ENCODE results near the gene MYO10.

MYO10 gene

DNA sequence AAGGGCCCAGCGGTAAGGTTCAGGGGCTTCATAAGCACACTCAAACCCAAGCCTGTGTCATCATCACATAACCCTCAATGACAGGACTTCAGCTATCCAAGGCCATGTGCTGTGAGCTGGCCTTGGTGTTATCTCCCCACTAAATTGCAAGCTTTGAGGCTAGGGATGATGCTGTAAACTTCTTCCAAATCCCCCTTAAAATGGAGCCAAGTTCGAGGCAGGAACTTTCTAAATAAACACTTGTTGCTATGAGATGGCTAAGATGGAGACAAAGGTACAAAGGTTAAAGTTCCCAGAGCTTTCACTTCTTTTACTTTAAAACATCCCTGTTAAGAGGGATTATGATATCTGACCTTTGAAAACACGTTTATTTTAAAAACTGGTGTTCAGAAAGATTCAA lies 123.6 kb downstream of the MYO10 start:
- DNase-seq (ENCODE audit: low spot score): no peak

DNA sequence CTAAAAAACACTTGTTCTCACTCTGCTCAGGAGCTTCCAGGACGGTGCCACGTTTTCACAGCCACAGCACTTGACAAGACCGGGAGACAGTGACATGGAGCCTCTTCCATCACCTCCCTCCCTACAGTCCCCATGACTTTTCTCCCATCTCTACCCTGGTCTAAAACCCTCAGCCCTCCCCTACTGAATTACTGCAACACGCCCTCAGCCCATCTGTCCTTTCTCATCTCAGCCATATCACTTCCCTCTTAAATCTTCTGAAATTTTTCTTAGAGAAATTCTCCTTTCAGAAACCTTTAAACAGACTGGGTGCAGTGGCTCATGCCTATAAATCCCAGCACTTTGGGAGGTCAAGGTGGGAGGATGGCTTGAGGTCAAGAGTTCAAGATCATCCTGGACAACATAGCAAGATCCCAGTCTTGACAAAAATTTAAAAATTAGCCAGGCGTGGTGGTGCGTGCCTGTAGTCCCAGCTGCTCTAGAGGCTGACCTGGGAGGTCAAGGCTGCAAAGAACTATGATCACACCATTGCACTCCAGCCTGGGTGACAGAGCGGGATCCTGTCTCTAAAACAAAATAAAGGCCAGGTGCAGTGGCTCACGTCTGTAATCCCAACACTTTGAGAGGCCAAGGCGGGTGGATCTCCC lies 125.8 kb downstream of the MYO10 start:
- no peak for DNase-seq (ENCODE audit: low spot score)

DNA sequence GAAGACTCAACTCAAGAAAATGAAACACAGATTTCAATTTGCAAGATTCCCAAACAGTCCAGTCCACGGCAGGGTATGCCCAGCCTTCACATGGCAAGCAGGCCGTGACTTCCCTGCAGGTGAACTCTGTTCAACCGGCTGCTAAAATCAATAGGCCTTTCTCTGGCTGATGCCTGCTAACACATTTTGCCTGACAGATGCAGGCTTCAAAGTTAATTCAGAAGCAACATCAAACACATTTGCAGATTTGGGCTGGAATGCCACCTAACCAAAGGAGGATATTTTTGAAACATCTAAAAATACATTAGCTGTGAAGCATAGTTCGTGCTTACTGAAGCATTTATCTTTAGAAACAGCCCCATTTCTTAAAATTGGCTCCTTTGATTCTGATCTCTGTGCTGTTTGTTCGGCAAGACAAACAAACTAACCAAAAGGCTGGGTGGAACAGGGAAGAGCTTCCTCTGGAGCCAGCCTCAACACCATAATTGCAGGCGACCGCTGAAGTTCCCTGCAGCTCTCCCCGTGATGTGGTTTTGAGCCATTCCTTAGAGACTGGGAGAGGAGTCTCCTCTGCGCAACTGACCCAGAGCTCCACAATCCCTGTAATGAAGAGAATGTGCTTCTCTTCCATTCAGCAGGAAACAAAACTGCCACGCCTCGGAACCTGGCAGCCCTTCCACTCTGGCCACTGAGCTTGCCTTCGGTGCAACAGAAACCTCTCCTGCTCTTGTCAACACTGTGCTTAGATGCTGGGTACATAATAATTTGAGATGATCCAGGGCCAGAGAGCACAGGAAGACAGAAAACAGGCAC lies 126.5 kb downstream of the MYO10 start:
- no peak for DNase-seq (ENCODE audit: low spot score)

DNA sequence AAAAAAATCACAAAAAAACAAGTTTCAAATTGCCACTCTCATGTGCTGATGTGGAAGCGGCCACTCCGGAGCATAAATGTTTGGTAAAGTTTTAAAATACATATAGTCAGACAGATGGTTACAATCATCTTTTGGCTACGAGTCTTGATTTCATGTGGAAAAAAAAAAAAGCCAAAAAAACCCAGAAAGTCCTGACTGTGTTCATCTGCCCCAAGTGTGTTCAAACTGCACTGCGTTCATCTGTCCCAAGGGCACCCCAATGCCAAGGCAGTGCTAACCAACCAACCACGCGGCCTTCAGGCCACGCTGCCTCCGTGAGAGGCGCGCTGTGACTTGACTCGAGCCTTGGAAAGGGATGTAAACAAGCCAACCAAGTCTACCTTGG lies 127.1 kb downstream of the MYO10 start:
- no peak for DNase-seq (ENCODE audit: low spot score)

DNA sequence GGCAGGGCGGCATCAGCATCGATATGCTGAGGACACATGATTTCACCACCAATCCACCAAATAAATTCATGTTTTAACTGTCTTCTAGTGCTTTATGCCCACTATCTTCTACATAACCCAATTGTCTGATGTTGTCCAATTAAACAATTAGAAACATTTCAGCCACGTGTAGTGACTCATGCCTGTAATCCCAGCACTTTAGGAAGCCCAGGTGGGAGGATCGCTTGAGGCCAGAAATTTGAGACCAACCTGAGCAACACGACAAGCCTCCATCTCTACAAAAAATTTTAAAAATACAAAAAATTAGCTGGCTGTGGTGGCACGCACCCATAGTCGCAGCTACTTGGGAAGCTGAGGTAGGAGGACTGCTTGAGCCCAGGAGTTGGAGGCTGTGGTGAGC lies 128.1 kb downstream of the MYO10 start:
- DNase-seq (ENCODE audit: low spot score): no peak

DNA sequence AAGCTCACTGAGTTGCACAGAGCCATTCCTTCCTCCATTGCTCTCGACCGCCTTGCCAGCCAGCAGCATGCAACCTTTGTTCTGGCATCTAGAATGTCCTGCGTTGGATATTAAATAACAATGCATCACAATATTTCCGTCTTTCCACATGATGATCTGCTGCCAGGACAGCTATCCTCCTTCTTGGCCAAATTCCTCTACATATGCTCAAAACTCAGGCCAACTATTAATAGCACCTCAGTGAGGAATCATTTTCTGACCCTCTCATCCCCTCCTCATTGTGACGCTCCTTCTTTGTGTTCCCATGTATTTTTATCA lies 128.6 kb downstream of the MYO10 start:
- DNase-seq (ENCODE audit: low spot score): no peak

DNA sequence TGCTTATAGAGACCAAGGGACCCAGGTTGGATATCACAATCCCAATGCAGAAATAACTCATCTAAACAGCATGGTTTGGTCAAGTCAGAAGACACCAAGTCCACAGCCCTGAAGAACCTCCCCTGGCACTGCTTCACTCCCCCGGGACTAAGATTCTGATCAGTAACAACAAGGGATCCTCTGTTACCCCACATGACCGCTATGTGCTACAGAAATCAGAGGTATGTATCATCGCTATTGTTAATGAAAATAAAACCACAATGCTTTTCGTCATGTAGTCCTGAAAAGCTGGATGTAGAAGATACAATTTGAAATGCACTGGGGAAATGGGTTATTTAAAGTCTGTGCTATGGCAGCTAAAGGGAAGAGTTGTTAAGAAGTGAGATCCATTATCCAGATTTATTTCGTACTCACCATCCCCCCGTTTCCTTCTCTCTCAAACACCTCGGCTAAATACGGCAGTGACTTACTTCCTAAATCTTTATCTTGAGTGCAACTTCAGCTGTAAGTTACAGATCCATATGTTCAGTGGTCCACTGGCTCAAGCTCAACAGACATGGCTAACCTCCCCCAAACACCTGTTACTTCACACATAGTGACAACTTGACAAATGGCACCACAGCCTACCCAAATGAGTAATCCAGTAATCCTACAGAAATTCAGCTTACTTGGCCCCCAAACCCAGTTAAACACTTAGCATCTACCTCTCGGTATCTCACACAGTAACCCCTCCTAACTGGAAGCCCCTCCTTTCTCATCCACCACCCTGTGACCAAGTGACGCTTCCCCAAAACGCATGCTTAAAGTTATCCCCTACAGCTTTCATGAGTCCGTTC lies 129.2 kb downstream of the MYO10 start:
- no peak for DNase-seq (ENCODE audit: low spot score)

DNA sequence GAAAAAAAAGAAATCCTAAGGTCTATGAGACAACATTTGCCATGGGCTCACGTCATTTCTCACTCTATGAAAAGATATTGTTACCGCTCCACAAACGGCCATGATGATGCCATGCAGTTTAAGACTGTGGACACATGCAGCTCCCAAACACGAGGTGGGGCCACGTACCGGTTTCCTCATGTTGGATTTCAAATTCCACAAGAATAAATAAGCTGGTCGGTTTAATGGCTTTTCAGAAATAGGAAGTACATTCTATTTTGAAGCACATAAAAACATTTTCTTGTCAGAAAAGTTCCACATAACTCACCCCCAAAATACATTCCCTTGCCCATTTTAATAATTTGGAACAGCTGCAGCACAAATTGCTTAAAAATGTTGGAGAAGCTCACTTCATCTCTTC lies 130.6 kb downstream of the MYO10 start:
- DNase-seq (ENCODE audit: low spot score): no peak

DNA sequence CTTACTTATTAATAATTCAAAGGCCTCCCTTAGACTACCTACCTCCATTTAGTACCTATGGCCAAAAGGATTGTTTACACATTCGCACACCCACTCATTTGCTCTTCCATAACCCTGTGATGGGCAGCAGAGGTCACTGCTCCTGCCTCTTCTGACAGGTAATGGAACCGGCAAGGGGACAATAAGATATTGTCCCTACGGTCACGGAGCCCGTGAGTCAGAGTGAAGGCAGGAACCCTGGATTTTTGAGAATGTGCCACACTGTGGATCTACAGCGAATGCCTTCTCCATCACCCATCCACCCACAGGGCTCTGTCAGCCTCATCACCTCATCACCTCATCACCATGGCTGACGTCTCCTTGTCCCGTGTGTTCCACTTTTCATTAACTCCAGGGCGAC lies 132.3 kb downstream of the MYO10 start:
- no peak for DNase-seq (ENCODE audit: low spot score)

DNA sequence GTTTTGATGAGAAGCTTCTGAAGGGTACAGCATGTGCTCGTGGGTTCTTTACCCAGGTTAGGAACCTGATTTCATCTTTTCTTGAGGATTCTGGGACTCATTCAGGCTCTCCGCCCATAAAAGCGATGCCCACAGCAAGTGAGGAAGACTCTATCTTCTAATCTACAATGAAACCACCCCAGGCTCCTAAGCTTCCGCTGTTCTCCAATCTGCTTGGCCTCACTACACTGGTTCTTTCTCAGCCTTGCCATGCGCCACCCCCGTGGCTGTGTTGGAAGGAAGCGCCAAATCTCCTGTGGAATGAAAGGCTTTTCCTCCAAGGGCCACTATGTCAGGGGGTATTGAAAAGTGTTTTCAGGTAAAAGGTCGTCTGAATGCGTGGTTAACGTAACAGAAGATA lies 135.6 kb downstream of the MYO10 start:
- DNase-seq (ENCODE audit: low spot score): no peak

DNA sequence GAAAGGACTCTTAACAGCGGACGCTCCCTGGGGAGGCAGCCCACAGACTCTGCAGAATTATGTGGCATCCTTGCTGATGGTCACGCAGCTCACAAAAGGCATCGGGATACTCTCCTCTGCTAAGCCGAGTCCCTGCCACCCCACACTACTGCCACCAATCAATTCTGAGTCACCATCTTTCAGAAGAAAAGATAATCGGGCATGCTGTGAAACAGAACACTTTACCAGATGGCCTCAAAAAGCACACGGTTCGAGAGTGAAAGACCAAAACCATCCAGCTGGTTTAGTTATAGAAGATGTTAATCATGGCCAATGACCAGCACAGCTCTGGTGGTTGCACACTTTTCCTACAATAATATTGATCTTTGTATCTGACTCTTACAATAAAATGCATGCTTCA lies 136.3 kb downstream of the MYO10 start:
- DNase-seq (ENCODE audit: low spot score): no peak

DNA sequence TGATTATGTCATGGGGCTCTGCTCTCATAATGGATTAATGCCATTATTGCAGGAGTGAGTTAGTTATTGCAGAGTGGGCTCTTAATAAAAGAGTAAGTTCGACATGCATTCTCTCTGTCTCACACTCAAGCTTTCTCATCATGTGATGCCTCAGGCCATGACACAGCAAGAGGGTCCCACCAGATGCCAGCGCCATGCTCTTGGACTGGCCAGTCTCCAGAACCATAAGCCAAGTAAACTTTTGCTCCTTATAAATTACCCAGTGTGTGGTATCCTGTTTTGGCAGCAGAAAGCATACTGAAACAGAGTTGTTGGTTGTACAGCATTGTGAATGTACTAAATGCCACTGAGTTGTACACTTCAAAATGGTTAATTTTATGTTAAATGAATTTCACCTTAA lies 138.1 kb downstream of the MYO10 start:
- DNase-seq (ENCODE audit: low spot score): no peak

DNA sequence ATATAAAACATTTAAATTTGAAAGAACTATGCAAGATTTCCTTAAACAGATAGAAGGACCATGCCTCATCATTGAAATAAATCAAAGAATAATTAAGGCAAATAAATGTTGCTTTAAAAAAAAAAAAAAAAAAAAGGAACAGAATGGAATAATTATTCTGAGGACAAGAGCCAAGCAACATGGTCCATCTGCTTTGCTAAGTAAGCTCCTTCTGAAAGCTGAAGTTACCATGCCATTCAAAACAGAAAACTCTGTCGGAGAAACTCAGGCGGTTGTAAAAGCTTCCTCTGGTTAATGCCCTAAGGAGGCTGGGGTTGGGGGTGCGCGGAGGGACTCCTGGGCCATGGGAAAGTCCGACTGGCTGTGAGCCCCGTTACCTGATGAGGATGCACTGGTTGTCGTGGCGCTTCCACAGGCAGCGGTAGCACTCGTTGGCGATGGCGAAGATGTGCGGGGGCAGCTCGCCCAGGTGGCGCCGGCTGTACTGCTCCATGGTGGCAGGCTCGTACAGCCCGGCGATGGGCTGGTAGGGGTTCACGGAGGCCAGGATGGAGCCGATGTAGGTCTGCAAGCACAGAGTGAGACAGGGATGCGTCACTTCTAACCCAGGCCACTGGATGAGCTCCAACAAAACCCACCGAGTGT lies 141.7 kb downstream of the MYO10 start:
- no peak for DNase-seq (ENCODE audit: low spot score)

DNA sequence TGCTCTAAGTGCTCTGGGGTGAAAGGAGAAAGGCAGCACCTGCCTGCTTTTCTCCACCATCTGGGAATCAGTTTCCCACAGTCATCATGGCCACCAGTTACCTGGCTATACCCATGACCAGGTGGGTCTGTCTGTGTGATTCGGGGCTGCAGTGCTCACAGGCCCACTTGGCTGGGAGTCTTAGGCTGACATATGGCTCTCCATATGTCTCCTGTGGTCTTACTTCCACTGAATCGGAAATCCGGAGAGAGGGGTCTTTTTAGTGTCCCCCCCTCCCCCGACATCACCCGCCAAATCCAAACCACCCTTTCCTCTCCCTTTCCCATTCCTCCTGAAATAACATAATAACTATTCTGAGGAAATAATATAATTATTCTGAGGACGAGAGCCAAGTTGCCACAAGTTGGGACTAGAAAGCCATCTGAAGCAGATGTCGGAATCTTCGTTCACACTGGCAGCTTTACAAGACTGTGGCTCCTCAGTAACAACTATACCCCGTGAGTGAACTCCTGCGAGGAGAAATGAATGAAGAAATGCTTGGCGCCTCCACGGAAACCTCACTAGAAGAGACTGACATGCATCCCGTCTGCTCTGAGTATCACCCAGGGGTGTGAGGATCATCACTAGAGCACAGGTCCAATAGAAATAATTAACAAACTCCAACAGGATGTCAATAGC lies 143.4 kb downstream of the MYO10 start:
- DNase-seq (ENCODE audit: low spot score): no peak

DNA sequence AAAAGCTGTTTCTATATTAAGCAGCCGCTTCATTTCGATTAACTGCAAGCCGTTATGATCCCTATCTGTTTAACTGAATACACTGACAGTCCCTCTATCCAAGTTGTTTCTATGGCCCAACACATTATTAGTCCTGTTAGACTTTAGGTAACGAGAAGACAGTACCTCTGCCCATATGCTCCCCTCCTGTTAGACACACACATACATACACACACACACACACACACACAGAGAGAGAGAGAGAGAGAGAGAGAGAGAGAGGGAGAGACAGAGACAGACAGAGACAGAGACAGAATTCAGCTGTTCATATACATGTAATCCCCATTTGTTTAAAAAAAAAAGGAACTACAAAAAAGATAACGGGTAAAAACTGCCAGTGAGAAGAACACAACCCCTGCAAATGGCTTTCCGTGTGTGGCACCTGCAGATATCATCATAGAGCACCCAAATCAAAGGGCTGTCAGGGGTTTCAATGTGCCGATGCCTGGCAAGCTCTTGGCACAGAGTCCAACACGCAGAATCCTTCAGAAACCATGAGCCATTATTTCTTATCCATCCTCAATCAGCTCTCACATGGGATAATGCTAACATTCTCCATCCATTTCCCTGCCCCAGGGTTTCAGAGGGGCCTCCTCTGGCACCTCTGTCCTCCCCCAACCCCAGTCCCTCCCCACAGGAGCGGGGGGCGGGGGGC lies 144.0 kb downstream of the MYO10 start:
- no peak for DNase-seq (ENCODE audit: low spot score)

DNA sequence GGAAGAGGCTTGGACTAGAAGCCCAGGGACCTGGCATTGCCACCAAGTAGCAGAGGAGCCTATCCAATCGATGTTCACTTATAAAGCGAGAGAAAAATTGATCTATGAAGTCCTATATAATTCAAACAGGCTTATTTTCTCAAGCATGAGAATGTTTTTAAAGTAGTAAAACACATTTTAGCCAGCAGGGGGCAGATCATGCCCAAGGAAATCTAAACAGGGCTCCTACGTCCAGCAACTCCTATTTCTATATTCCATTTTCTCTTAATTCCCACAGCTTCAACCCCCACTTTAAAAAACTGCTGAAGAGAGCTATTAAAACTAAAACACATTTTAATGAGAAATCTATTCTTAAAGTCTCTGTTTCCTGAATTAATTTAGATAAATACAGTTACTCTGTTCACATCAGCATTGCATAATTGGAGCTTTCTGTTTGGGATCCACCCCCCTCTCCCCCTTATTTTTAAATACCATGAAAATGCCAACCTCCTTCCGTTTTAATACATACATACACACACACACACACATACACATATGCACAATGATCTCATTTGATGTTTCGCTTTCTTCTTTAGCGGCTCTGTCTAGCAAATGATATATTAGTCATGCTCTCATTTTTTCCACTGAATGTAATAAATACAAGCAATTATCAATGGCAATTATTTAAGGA lies 144.9 kb downstream of the MYO10 start:
- DNase-seq (ENCODE audit: low spot score): peak; percentile 60

DNA sequence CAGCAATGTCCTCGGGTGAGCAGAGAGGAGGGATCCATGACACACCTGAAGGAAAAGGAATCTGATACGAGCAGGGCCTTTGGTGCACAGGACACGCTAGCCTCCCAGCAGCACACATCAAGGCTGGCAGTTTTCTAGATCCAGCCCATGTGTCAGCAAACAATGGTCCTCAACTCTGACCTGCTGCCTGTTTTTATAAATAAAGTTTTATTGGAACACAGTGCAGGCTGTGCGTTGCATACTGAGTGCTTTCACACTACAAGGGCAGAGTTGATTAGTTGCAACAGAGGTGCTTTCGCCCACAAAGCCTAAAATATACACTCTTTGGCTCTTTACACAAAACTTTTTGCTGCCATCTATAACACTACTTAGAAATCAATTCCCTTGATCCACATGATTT lies 147.1 kb downstream of the MYO10 start:
- DNase-seq (ENCODE audit: low spot score): no peak

DNA sequence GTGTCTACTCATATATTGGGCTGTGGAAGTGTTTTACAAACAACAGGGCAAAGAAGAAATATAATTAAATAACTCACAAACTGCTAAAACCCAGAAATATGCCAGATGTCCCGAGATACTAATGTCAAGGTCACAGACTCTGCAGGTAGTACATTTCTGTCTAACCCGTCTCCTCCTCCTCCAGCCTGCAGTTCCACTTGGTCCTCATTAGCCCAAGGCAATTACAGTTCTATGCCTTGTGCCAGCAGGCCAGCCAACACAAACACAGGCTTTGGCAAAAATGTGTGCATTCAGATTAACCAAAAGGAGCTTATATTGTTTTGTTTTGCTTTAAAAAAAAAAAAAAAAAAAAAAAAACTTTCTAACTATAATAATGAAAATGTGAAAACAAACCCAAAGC lies 148.8 kb downstream of the MYO10 start:
- no peak for DNase-seq (ENCODE audit: low spot score)

DNA sequence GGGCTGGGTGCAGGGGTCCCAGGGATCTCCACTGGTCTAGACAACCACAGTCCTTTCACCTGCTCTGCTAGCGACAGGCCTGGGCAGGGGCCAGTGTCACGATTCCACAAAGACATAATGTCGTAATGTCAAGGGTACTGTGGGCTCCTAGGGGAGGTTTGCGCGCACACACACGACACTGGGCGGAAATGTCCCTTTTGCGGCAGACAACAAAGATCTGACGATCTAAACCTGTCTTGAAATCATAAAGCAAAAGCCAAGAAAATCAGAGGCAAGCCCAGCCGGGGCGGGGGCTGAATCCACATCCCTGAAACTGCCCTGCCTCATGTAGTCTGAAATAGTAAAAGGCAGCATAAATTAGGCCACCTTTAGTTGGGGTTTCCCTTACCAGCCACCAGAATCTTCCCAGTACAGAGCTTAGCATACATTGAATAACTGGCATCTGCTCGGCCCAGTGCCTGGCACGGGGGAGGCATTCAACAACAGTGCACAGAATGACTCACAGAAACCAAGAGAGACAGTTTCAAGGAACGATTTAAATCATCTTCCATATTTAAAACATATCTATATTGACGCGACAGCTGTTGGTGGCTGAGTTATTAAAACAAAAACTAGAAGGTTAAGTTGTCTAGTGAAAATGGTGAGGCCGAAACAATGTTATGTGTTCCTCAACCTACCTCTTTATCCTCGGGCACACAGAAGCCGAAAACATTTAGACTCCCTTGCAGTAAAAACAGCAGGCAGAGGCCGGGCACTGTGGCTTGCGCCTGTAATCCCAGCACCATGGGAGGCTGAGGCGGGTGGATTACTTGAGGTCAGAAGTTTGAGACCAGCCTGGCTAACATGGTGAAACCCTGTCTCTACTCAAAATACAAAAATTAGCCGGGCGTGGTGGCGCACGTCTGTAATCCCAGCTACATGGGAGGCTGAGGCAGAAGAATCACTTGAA lies 151.0 kb downstream of the MYO10 start:
- peak; percentile 24 for DNase-seq (ENCODE audit: low spot score)

DNA sequence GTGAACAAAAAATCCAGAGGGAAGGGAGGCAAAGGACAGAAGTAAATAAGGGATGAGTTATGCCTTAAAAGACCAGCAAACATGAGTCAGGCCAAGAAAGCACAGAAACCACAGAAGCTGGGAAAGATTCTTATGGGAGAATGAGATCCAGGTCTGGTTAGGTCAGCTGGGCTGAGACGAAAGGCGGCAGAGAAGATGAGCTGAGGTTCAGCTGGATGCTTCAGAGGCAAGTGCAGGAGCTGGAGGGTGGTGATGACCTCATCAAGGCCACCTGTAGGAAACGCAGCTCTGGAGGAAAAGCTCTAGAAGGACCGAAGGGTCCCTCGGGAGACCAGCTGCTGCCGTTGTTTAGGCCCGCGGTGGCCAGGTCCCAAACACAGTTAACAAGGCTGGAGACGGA lies 152.0 kb downstream of the MYO10 start:
- DNase-seq (ENCODE audit: low spot score): no peak
